ENCODE measurements around the gene NR1H3.

NR1H3 gene

GRCh38 chr11:47248664-47249377, 9.0 kb upstream of the NR1H3 start, which contains the start of gene ACP2:
Gene ACP2 (minus strand): TSS chr11:47248814. CDS start chr11:47248789, 25 bp downstream.
- TF ChIP-seq CTCF (IDR thresholded peaks at IDR 0.05; ENCODE audit: low read depth, low read length): peak; percentile 20
- H3K4me3 ChIP-seq (replicated peaks in 1 of 2; ENCODE audit: low read depth in 2 of 2, low read length in 2 of 2): peak within 1 kb of the TSS; percentile 72 to 94
- peak; percentile 91 to 92 for DNase-seq (ENCODE audit: low read depth in 2 of 2)

GRCh38 chr11:47249378-47249715, 8.4 kb upstream of the NR1H3 start:
- H3K4me3 ChIP-seq (replicated peaks in 1 of 2; ENCODE audit: low read depth in 2 of 2, low read length in 2 of 2): peak overlapping the region; percentile 72 to 94
- DNase-seq (ENCODE audit: low read depth in 2 of 2): no peak
- TF ChIP-seq CTCF (IDR thresholded peaks at IDR 0.05; ENCODE audit: low read depth, low read length): no peak

- no peak overlapping the region for H3K4me3 ChIP-seq (replicated peaks in 1 of 2; ENCODE audit: low read depth in 2 of 2, low read length in 2 of 2)
- no peak for TF ChIP-seq CTCF (IDR thresholded peaks at IDR 0.05; ENCODE audit: low read depth, low read length)
- DNase-seq (ENCODE audit: low read depth in 2 of 2): no peak
Observed at GRCh38 chr11:47251751-47252150, 6.0 kb upstream of the NR1H3 start.

GRCh38 chr11:47253660-47254059, 4.1 kb upstream of the NR1H3 start:
- no peak for TF ChIP-seq CTCF (IDR thresholded peaks at IDR 0.05; ENCODE audit: low read depth, low read length)
- DNase-seq (ENCODE audit: low read depth in 2 of 2): no peak
- H3K4me3 ChIP-seq (replicated peaks in 1 of 2; ENCODE audit: low read depth in 2 of 2, low read length in 2 of 2): no peak overlapping the region

GRCh38 chr11:47254386-47254785, 3.4 kb upstream of the NR1H3 start:
- H3K4me3 ChIP-seq (replicated peaks in 1 of 2; ENCODE audit: low read depth in 2 of 2, low read length in 2 of 2): no peak overlapping the region
- TF ChIP-seq CTCF (IDR thresholded peaks at IDR 0.05; ENCODE audit: low read depth, low read length): no peak
- DNase-seq (ENCODE audit: low read depth in 2 of 2): peak; percentile 36 to 41

GRCh38 chr11:47256374-47256773, 1.4 kb upstream of the NR1H3 start:
- no peak overlapping the region for H3K4me3 ChIP-seq (replicated peaks in 1 of 2; ENCODE audit: low read depth in 2 of 2, low read length in 2 of 2)
- no peak for TF ChIP-seq CTCF (IDR thresholded peaks at IDR 0.05; ENCODE audit: low read depth, low read length)
- no peak for DNase-seq (ENCODE audit: low read depth in 2 of 2)

- TF ChIP-seq CTCF (IDR thresholded peaks at IDR 0.05; ENCODE audit: low read depth, low read length): no peak
- H3K4me3 ChIP-seq (replicated peaks in 1 of 2; ENCODE audit: low read depth in 2 of 2, low read length in 2 of 2): no peak overlapping the region
- DNase-seq (ENCODE audit: low read depth in 2 of 2): no peak
Observed at GRCh38 chr11:47257177-47257516, 649 bp upstream of the NR1H3 start.
